TTC549 (cell line): ENCODE measurements around the gene SLC13A4.
"Not testable (repeated sequence)": the region's sequence is repeated elsewhere in the genome, so short reads cannot be mapped to it uniquely, and the experiment has no call there.

ENCODE experiments used
- FAIRE-seq: peaks from 2 replicates; lab custom pipeline; 2012; peaks lifted over from hg19 to GRCh38; lab: Jason Lieb, UNC

SLC13A4 gene

DNA sequence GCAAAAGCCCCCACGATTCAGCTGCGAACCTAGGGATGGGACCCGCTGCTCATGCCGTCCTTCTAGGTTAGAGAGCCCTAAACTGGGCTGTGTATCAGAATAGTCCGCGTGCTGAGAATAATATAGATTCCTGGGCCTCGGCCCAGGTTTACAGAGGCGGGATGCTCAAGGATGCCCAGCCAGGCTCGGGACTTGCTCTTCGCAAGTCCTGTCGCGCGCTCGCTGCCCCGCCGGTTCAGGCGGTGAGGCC is 65.9 kb downstream of the SLC13A4 start:
- FAIRE-seq = no peak

- no peak for FAIRE-seq
Observed at GRCh38 chr7:135661311-135662122, 66.5 kb downstream of the SLC13A4 start.

- FAIRE-seq = no peak
Observed at GRCh38 chr7:135659159-135659846, 68.7 kb downstream of the SLC13A4 start.

GRCh38 chr7:135658564-135658963 is 69.4 kb downstream of the SLC13A4 start:
- no peak for FAIRE-seq

GRCh38 chr7:135653340-135654080 is 74.5 kb downstream of the SLC13A4 start:
- FAIRE-seq = no peak

- no peak for FAIRE-seq
Observed at GRCh38 chr7:135650831-135651573, 77.0 kb downstream of the SLC13A4 start.

GRCh38 chr7:135648235-135648634 is 79.8 kb downstream of the SLC13A4 start:
- no peak for FAIRE-seq

DNA sequence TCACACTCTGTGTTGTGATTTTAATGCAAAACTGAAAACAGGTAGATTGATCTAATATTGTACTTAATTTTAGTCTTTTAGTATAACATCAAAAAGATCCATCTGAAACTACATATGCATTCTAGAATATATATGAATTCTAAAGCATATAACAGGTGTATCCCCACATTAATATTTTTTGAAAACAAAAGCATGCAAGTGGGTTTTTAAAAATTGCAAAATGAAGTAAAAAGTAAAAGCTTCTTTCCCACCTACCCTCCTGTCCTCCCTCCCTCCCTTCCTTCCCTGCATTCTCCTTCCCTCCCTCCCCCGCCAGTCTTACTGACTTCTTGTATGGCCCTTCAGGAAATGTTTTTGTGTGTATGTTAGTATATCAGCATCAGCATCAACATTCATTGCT is 80.2 kb downstream of the SLC13A4 start:
- no peak for FAIRE-seq

GRCh38 chr7:135645296-135645904 is 82.6 kb downstream of the SLC13A4 start:
- no peak for FAIRE-seq

GRCh38 chr7:135644729-135645128 is 83.3 kb downstream of the SLC13A4 start:
- no peak for FAIRE-seq

DNA sequence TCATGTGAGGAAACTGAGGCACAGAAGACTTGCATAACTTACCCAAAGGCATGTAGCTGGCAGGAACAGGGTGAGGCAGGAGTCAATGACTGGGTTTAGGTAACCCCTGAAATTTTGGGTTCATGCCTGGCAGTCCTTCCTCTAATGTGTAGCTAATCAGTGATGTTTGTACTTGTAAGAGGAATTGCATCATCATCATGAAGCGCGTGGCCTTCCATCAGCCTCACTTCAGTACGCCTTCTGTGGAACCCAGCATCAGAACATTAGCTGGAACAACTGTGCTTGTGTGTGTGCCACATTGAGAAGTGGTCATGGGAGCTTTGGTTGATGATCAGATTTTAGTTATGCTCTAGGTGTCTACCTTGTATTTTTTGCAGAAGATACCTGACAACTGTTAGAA is 83.8 kb downstream of the SLC13A4 start:
- no peak for FAIRE-seq

GRCh38 chr7:135639690-135640089 is 88.3 kb downstream of the SLC13A4 start:
- FAIRE-seq = not testable (repeated sequence)

- FAIRE-seq = no peak
Observed at GRCh38 chr7:135634191-135634878, 93.7 kb downstream of the SLC13A4 start.
